Activated CD4-positive, alpha-beta T cell treated with anti-CD3 and anti-CD28 coated beads, Interleukin-2, Interleukin-6, amounts not matched to agents 100 ng/mL and 50 ng/mL, durations not matched to agents 16 hours and 8 hours (primary cell): Measurements from ENCODE around the gene TBC1D23.

Source experiments
- DNase-seq: peaks from one replicate; pipeline ENCODE4 v3.0.0-alpha.2; 2020

Gene TBC1D23

GRCh38 chr3:100354850-100355249 is 94.1 kb downstream of the TBC1D23 start:
- DNase-seq, result no peak

DNA sequence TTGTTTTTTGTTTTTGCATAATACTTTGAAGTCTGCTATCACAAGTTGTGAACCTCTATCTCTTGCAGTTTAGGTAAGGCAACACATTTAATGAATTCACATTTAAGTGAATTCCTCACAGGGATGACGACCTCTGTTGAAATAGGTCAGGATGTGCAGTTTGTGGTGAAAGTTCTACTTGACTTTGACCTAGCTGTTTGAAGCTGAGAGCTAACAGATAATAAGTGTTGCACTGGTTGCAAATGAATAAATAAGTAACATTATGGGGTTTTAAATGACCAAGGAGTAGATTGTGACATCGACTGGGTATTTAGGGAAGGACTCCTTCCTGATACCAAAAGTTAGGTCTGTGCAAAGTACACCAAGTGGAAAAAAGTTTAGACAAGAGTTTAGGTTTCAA is 97.6 kb downstream of the TBC1D23 start:
- DNase-seq, result no peak

- no peak for DNase-seq
Measured at GRCh38 chr3:100359035-100359434, 98.2 kb downstream of the TBC1D23 start.

DNA sequence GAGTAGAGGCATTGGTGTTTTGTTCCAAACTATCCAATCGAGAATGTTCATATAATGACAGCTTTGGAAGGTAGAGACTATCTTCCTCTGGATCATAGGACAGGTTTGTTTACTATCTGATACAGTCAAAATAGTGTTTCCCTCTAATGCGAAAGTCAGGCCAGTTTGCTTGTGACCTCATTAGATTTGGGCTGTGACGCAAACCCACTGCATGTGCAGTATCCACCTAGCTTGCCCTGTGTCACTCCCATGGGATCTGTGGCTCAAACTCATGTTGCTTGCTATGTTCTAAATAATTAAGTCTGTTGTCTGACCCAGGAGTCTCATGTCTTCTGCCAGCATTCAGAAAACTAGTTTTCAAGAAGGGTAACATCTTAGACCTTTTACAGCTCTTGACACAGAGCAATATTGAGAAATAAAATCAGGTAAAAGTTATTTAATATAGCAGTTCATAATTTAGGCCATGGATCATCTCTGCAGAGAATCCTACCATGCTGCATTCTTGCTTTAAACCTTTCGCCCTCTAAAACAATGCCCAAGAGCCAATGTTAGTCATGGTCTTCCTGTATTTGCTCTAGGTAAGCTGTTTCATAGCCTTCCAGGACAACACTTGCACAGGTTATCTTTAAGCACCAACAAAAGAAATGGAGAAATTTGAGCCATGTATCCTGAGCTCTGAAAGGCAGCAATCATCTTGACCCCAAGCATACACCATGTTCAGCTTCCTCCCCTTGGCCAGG is 100.1 kb downstream of the TBC1D23 start:
- no peak for DNase-seq

- no peak for DNase-seq
Measured at GRCh38 chr3:100361897-100362296, 101.1 kb downstream of the TBC1D23 start.

- DNase-seq, result no peak
Measured at GRCh38 chr3:100364421-100364820, 103.6 kb downstream of the TBC1D23 start.

DNA sequence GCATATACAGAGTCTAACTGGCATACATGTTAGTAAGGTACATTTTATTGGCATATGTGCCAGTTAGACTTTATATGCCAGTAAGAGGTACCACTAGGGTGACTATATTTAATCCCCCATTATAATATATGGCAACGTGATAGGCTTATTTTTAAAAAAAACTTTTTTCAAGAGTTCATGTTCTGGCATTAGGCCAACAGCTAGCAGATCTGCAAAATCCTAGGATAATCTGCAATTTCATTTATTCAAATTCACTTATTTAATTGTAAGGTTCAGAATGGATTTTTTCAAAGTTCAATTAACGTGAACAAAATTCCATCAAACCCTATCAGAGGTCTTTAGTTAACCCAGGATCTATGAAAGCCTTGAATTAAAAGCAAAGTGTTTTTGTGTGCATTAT is 105.6 kb downstream of the TBC1D23 start:
- DNase-seq, result no peak

GRCh38 chr3:100368441-100368840 is 107.6 kb downstream of the TBC1D23 start:
- DNase-seq, result no peak

DNA sequence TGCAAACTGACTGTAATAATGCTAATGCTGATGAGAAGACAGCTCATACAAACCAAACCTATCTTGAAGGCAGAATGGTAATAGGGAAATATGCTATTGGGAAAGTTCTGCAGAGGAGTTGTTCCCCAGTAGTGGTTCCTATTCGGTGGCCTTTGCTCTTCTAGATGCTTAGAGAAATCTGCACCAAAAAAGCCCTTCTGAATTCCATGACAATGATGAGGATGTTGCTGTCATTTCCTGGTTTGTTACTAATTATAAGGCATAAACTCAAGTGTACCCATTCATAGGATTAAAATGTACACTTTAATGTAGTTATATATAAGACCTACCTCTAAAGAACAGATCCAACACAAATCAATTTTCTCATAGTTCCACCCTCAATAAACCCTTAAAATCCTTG is 110.0 kb downstream of the TBC1D23 start:
- no peak for DNase-seq

DNA sequence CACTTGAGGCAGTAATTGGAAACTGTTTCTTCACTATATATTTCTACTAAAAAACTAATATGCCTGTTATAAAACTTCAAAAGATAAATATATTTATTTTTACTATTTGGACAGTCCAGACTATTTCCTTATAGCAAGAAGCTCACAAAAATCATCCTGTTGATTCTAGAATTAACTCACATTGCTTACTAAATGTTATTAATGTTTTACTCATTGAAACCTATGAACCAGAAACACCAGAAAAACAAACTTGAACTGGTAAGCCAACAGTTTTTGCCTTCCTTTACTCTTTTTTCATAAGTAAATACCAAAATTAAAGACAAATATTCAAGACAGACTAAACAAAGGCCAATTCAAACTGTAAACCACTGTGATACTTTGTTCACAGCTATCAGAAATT is 113.7 kb downstream of the TBC1D23 start:
- DNase-seq, result no peak
